ENCODE results near the gene GRIPAP1.
"Not testable (repeated sequence)": the region's sequence is repeated elsewhere in the genome, so short reads cannot be mapped to it uniquely, and the experiment has no call there.

GRIPAP1 gene

DNA sequence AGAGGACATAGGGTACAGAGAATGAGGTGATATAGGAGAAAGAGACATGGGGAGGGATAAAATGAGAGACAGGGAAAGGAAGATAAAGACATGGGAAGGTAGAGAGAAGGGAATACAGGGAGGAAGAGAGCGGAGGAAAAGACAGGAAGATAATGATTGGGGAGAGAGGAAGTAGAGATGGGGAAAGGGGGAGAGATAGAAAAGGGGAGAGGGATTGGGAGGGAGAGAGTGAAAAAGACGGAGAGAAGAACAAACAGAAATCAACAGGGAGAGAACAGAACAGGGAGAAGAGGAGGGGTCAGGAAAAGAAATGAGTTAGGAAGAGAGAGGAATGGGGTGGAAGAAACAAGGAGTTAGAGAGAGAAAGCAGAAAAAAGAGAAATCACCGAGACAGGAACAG, 4.6 kb downstream of the GRIPAP1 start:
- DNase-seq, result no peak

DNA sequence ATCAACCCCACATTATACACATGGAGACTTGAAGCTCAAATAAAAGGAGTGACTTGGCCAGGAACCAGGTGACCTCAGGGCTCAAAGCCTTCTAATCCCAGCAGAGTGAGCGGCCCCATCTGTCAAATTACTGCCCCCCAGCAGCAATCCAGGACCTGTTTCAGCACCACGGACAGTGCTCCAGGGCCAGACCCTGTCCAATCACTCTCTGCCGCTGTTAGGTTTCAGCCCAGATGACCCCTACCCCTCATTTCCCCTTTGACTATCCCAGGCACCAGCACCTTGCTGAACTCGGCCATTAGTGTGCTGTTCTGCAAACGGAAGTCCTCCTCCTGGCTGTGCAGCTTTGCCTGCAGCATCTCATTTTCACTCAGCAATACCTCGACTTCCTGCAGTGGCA, 5.1 kb downstream of the GRIPAP1 start:
- DNase-seq, result no peak

DNA sequence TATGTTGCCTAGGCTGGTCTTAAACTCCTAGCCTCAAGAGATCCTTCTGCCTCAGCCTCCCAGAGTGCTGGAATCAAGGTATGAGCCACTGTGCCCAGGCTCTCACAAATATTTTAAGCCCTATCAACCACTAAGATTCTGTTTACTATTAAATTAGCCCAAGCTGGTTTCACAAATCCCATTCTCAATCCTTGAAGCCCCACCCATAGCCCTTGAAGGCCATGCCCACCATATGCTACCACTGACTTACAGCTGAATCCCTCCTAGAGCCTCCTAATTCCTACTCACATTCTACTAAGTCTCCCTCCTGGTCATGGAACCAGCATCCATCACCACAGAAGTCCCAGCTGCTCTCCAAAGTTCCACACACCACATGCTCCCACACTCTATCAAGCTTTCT, 9.7 kb downstream of the GRIPAP1 start:
- DNase-seq, result no peak

DNA sequence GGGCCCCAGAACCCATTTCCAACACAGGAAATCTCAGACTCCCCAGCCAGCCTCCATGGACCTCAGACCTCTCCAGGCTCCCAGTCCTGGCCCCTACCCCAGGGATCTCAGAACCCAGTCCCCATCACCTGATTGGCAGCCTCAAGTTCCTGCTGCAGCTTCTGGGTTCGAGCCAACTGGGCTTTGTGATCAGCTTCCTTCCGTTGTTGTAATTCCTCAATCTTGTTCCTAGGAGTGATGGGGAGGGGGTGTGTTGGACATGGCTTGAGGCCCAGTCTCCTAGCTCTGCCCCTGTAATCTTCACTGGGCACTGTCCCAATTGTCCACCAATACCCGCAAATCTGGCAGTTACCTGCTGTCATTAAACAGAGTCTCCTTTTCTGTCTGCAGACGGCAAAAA, 12.6 kb downstream of the GRIPAP1 start:
- DNase-seq, result no peak

DNA sequence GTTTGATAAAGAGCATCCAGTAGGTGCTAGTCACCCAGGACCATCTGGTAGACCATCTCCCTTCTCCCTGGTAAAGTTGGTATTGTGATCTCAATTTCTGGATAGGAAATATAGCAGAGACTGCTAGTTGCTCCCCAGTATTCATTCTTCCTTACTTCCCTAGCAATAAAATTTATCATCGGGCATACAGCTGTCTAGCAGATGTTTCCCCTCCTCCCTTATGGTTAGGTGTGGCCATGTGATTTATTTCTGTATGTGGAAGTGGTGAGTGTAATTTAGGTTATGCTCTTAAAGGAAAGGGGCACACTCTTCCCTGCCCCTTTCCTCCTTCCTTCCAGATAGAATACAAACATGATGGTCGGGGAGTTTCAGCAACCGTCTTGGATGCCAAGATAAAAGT, 18.2 kb downstream of the GRIPAP1 start:
- DNase-seq, result no peak

DNA sequence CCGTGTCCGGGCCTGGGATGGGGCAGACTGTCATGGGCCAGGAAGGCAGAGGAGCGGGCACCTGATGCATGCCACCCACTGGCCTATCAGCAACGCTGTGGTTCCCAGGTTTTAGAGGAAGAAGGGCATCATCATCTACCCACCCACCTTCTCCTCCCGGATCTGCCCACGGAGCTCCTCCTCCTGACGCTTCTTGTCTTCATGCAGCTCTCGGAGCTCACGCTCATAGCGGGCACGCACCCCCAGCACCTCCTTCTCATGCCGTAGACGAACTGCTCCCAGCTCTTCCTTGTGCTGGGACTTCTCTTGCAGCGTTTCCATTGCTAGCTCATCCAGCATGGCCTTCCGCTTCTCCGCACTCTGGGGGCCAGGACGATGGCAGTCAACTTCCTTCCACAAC, 19.0 kb downstream of the GRIPAP1 start:
- no peak for DNase-seq

DNA sequence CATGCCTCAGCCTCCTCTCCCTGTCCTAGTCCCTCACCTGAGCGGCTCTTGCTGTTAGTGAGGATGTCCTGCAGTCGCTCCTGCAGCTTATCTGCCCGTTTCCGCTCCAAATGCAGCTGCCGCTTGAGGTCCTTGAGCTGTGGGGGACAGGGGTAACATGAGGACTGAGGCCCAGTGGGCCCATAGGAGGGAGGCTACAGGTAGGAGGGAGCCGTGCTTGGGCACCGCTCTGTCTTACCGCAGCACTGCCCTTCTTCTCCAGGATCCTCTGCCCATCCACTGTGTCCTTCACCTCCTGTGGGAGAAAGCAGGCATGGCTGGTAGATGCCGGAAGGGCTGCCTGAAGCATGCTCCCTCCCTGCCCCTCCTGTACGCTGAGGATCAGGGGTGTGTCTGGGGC, 20.9 kb downstream of the GRIPAP1 start:
- DNase-seq, result no peak

DNA sequence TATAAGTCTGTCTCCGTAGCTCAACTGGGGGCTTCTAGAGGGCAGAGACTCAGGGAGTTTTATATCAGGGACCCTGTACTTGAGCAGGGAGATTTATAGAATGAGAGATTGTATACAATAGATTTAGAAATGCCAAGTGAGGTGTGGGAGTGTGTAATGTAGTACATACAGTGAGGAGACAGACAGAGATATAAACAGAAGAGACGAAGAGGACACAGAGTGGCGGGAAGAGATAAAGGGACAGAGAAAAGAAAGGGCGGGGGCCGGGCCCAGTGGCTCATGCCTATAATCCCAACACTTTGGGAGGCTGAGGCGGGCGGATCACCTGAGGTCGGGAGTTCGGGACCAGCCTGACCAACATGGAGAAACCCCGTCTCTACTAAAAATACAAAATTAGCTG, 21.7 kb downstream of the GRIPAP1 start:
- not testable (repeated sequence) for DNase-seq

DNA sequence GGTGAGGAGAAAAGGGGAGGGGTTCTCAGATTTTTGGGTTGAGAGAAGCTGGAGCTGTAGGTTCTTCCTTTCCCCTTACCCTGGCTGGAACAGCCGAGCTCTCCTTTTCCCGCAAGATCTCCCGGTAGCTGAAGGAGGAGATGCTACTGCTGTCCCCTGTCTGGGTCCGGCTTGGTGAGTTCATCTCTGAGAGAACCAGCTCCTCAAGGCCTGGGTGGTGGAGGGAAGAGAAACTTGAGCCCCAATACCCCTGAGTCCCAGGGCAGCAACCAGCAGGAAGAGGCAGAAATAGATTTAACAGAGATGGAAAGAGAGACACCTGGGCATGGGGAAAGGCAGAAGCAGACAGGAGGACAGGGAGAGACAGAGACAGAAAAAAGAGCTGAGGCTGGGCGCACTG, 23.8 kb downstream of the GRIPAP1 start:
- DNase-seq, result no peak

DNA sequence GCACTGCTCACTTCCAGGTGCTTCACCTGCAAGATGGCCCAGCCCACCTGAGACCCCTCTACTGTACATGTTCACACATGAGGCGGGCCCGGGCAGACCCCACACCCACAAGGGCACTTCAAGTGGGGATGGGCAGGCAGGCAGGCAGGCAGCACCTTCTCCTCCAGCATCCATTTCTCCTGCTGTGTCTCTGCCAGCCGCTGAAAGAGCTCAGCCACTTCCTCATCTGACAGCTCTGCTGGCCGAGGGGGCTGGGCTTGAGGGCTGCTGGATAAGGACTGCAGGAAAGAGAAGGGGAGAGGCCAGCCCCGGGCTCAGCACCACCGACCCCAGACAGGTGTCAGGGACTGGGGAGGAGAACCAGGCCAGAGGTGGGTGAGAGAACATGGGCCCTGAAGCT, 26.0 kb downstream of the GRIPAP1 start:
- no peak for DNase-seq

DNA sequence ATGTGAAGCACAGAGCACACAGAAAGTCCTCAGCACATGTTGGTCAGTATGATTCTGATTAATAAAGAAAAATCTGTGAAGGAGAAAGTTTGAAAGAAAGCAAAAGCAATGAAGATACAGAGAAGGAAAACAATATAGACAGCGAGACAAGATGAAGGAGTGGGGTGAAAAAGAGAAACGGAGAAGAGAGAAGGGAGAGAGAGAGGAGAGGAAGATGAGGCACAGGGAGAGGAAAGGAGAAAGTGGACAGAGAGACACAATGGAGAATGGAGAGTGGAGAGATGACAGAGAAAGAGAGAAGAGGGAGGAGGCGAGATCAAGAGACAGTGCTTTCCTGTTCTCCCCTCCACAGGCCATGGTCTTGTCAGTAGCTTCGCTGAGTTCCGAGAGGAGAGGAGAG, 26.5 kb downstream of the GRIPAP1 start:
- DNase-seq, result no peak

DNA sequence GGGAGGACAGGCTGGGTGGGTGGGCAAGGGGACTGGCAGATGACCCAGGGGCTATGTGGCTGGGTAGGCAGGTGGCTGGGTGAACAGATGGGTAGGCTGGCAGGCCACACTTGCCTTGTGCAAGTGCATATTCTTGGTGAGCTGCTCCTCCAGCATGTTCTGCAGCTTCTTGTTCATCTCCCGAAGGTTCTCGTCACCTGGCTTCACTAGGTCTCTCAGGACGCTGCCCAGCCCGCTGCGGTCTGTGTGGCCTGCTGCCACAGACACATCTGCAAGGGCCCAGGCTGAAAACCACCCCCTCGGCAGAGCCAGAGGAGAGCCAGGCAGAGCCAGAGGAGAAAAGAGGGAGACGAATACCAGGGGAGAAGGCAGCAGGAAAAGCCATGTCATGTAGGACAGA, 27.0 kb downstream of the GRIPAP1 start:
- no peak for DNase-seq

DNA sequence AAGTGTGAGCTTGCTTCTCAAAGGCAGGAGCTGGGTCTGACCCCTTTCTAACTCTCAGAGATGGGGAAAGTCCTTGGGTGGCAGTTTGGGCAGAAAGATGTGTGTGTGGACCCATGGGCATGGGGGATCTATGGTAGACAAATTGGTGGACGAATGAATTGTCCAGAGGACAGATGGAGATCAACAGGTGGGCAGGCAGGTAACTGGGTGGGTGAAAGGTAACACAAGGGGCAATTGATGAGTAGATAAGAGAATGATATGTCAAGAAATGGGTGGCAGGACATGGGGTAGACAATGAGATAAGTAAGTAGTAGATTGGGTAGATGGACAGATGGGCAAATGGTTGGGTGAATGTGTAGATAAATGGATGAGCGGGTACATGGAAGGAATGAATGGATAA, 27.5 kb downstream of the GRIPAP1 start:
- DNase-seq, result no peak

DNA sequence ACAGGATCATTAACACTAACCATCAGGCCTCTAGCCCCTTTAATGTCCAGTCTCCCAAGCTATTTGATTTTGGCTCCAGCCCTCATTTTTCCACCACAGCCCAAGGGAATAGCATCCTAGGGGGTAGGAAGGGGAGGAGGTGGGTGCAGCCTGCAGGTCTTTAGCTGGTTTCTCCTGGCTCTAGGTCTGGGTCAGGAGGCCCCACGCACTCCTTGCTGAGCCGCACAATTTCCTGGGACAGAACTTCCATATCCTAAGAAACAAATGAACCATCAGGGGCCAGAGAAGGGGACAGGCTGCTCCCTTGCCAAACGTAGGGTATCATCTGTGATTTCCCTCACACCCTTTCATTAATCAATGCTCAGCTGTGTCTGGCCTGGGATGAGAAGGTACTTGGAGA, 28.0 kb downstream of the GRIPAP1 start:
- no peak for DNase-seq

DNA sequence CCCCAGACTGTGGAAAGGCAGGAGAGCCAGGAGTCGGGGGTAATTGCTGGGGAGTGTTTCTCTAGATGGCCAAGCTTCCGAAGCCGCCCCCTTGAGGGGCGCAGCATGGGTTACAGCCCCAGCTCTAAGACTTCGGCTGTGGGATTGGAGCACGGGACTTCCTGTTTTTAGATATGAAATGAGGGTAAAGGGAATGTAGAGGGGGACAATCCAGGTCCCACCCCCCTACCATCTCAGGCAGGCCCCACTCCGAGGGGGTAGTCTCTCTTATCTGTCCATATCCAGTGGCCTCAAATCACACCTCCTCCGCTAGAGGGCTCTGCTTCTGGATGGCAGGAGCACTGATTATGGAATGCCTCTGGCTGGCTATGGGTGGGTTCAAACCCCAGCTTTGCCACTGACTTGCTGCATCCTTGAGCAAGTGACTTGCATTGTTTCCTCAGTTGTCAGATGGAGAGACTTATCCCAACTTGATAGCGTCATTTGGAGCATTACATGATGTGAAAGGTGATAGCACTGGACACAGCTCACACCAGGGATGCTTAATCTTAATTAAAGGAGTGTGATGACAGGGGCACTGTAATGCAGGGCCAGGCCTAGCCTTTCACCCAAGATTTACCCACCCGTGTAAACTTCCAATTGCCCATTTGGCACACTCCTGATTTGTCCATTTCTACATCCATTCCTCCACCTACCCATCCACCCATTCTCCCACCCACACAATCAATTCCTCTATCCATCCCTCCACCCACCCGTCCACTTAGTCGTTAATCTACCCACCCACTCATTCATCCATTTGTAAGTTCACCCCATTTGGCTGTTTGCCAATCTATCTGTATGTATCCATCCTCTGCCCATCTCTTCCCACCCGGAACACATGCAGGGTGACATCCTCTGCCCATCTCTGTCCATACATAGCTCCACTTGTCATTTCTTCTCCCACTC, 29.6 kb downstream of the GRIPAP1 start:
- DNase-seq, result peak; percentile 43

DNA sequence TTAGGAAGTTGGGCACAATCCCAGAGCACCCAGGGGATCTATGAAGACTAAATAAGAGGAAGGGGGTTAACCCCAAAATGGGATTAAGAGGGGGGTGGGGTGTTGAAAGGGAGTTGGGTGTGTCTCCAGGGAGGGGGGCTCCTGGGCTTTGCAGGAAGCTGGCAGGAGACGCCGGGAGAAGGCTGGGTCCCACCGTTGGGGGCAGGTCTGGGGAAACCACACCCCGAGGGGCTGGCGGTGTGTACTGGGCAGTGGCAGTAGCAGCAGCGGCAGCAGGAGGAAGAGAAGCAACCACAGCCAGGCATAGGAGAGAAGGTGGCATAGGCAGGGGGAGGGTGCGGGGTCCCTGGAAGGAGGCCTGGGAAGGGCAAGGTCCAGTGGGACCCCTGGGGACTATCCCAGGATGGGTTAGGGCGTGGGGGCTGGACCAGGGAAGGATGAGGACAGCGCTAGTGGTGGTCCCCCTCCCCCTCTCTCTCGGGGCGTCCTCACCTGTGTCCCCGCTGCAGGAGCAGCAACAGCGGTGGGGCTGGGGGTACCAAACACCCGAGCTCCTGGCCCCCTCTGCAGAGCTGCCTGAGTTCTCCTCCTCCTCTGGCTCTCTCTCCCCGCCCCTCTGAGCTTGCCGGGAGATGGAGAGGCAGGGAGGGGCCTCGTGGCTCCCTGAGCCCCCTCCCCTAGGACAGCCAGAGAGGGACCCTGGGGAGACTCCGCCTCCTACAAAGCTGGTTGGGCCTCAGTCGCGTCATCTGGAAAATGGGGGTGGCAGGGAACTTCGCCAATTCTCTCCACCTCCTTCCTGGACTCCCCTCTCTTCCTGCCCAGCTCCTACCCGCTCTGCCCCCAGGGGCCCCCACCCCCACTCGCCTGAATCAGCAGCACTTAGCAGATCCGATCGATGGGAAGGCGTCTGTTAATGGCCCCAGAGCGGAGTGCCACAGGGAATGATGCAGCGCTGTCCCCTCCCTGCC, 30.5 kb downstream of the GRIPAP1 start, which contains the start of gene KCND1:
TSS of gene KCND1 (minus strand) at position 596 of the 971 bp plus-strand sequence. CDS start 1,573 bp downstream, outside the sequence.
- no peak for DNase-seq

DNA sequence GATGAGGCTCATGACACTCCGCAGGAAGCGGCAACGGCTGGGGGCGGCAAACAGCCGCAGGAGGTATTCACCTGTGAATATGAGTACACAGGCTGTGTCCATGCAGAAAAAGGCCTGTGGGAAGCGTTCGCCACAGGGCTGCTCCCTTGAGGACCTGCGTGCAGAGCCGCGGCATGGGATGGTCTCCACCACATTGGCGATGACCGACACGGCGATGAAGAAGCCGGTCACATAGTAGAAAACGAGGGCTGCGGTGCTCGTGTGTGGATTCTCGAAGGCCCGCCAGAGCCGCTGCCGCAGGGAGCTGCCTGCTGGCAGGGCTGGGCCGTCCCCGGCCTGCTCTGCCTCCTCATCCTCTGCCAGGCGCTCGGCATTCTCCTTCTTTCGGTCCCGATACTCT, 32.6 kb downstream of the GRIPAP1 start:
- no peak for DNase-seq

DNA sequence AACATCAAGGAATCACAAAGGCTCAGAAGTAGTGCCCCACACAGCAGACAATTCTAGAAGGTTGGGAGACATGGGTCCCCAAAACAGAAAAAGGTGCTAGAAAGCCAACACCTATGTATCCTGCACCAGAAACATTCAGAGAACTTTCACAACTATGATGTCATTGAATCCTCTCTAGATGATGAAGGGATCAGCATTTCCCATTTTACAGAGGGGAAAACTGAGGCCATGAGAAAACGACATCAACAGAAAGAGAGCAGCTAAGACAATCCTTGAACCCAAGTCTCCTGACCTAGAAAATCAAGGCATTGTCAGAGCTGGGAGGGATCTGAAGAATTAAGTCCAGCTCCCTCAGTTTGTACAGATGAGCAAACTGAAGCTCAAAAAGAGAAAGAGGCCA, 33.7 kb downstream of the GRIPAP1 start:
- DNase-seq, result no peak

DNA sequence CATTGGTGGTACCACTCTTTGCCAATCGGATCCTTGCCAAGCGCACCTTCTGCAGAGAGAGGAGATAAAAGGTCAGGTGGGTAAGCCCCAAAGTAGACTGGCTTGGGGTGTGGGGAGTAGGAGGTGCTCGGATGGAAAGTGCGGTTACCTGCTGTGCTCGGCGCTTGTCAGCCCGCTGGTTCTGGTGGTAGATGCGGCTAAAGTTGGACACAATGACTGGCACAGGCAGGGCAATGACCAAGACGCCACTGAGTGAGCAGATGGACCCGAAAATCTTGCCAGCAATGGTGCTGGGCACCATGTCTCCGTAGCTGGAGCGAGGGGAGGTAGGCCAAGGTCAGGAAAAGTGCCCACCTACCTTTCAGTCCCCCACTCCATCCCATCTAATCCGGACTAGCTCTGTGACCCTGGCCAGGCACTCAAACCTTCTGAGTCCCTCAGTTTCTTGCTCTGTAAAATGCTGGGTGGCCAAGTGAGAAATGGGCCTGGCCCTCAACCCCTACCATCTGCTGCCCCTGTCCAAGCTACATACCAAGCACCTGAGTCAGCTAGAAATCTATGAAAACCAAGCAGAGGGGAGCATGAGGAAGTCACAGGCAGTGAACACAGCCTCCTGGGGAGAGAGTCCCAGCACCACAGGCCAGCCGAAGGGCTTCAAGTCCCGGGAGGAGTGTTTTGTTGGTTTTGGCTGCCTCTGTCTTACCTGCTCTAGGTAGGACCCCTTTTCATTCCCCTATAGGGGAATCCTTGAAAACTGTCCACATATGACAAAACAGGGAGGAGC, 35.1 kb downstream of the GRIPAP1 start:
- no peak for DNase-seq

DNA sequence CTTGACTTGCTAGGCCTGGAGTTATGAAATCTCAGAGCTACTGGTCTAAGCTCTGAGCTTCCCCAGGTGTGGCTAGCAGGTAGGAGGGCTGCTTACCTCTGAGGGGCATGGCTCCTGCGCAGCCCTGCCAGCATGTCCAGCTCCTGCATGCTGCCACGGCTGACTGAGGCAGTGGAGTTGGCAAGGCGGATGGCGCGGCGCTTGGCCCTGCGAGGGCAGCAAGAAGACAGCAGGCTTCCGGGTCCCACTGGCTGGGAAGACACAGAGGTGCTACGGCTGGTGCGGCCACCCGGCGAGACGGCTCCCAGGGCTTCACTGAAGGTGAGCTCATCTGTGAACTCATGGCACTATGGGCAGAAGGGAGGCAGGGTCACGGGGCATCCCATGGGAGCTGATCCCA, 36.1 kb downstream of the GRIPAP1 start:
- no peak for DNase-seq

DNA sequence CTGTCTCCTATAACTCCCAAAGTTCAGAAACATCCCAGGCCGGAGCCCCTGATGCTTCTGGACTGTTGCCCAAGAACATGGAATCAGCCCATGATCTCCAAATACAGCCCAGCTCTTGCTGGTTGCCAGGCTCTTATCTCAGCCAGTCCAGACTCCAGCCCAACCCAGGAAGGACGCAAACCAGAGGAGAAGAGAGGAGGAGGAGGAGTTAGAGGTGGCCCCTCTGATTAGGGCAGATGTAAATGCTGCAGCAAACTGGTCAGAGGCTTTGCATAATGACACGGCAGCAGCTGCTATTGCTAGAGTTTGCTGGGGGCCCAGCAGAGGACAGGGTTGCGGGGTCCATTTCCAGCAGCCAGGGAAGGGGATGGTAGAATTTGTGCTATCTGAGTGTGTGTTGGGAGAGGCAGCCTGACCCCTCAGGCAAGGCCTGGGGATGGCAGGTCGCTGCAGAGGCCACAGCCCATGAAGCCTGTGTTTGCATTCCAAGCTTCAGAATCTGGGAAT, 40.4 kb downstream of the GRIPAP1 start:
- no peak for DNase-seq

DNA sequence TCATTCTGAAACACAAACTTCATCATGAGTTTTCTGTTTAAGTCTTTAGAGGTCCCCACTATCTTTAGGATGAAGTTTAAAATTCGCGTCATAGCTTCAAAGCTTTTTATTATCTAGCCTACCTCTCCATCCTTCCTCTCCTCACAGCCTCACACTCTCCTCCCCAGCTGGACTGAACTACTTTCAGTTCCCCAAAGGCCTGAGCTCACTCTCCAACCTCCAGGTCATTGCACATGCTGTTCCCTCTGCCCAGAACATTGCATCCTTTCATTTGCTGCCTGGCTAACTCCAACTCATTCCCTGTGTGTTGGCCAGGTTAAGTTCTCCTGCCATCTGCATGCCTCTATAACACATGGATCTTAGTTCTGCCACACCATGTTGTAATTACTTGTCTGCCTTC, 41.8 kb downstream of the GRIPAP1 start:
- DNase-seq, result no peak

DNA sequence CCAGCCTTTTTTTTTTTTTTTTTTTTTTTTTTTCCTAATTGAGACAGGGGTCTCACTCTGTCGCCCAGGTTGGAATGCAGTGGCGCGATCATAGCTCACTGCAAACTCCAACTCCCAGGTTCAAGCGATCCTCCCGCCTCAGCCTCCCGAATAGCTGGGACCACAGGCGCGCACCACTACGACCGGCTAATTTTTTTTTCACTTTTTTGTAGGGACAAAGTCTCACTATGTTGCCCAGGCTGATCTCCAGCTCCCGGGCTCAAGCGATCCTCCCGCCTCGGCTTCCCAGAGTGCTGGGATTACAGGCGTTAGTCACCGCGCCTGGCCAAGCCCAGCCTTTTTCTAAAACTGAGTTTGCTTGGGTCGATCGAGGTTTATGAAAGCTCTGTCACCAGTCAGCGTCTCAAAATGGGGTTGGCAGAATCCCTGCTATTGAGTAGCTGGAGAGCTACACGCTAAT, 43.4 kb downstream of the GRIPAP1 start:
- DNase-seq, result no peak

Measured in CD4-positive, alpha-beta T cell treated with Interleukin-15 for 1 hour (primary cell).